GM12878 (cell line): ENCODE measurements around the gene ARX.

Experiments used
- FOS ChIP-seq: IDR thresholded peaks from 3 replicates; pipeline ENCODE4 v1.6.1; 2011; ENCODE audit warnings: borderline replicate concordance; ENCODE audit not compliant: insufficient read length; ENCODE audit errors: extremely low read depth
- PAX5 ChIP-seq: IDR thresholded peaks from 2 replicates; pipeline ENCODE4 v1.6.1; 2011; ENCODE audit warnings: low read depth, low read length, borderline replicate concordance

DNA sequence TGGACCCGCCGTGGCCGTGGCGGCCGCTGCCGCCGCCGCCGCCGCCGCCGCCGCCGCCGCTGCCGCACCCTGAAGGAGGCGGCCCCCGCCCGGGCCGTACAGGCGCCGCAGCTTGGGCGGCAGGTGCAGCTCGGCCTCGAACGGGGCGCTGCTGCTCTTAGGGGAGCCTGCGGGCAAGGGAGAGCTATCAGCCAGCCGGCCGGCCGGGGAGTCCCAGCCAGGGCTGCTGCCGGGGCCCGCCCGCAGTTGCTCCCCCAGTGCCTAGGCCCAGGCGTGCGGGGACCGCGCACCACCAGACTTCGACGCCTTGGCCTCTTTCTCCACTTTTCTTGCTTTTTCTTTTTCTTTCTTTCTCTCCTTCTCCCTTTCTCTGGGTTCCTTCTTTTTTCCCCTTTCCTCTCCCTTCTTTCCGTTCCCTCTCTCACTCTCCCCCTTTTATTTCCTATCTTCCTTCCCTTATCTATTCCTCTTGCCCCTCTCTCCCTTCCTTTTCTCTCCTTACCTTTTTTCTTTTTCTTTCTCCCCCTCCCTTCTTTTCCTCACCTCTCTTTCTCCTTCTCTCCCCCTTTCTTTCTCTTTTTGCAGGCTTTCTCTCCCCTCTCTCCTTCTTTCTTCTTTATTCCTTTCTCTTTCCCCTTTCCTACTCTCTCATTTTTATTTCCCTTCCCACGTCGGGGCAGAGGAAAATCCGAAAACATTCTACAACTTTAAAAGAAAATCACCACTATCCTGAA is 2.0 kb downstream of the ARX start:
- TF ChIP-seq PAX5 (no peak), FOS (no peak)
